WTC11 (cell line): ENCODE data around the gene SLC24A1. TPM values are rescaled to one million over a fixed set of nuclear protein-coding genes. Genes with fewer than 3 reads are reported as not detected.
A peak's percentile ranks its signal among the peaks of the same experiment; 100 is the strongest.

Source experiments
- ATAC-seq: fragments of 200-7000 bp; cut with Tn5 transposase; 2 replicates; pipeline ENCODE4 v1.10.0; 2021; ENCODE audit warnings: mild to moderate bottlenecking, moderate library complexity
- CTCF ChIA-PET: fragments of 300-600 bp; sonication (Branson Sonifier 250); formaldehyde crosslinking; loops from one replicate; lab custom pipeline; 2021; ENCODE audit warnings: antibody characterized with exemption; lab: Charles Lee
- POLR2A ChIA-PET: fragments of 350-600 bp; sonication (Branson Sonifier 250); formaldehyde crosslinking; loops from one replicate; lab custom pipeline; 2021; ENCODE audit warnings: antibody characterized with exemption; lab: Charles Lee
- DNase-seq: peaks from one replicate; pipeline ENCODE4 v3.0.0; 2021; ENCODE audit warnings: low spot score
- H3K27ac Mint-ChIP-seq: 2 replicates; pipeline ENCODE4 v1.8.0; 2021; ENCODE audit warnings: mixed read lengths
- H3K27me3 Mint-ChIP-seq: 2 replicates; pipeline ENCODE4 v1.8.0; 2021; ENCODE audit warnings: low read depth, mild to moderate bottlenecking, moderate library complexity, mixed read lengths
- H3K36me3 Mint-ChIP-seq: 2 replicates; pipeline ENCODE4 v1.8.0; 2021; ENCODE audit warnings: mixed read lengths
- H3K4me1 Mint-ChIP-seq: 2 replicates; pipeline ENCODE4 v1.8.0; 2022; ENCODE audit warnings: mixed read lengths
- H3K4me3 Mint-ChIP-seq: 2 replicates; pipeline ENCODE4 v1.8.0; 2021; ENCODE audit warnings: mild to moderate bottlenecking, moderate library complexity, mixed read lengths
- H3K9me3 Mint-ChIP-seq: 2 replicates; pipeline ENCODE4 v1.8.0; 2021; ENCODE audit warnings: mixed read lengths
- ATF6 ChIP-seq: sonication (generic); formaldehyde crosslinking; IDR thresholded peaks from 2 replicates; pipeline ENCODE4 v1.8.1; 2023; ENCODE audit warnings: mild to moderate bottlenecking, missing genetic modification reagents
- CDX4 ChIP-seq: fragments of 250-450 bp; sonication (Bioruptor Pico); IDR thresholded peaks from 2 replicates; pipeline ENCODE4 v1.9.0; 2021; ENCODE audit warnings: moderate library complexity, mild to moderate bottlenecking, inconsistent platforms, borderline replicate concordance
- CREM ChIP-seq: sonication (generic); formaldehyde crosslinking; IDR thresholded peaks from 2 replicates; pipeline ENCODE4 v1.8.1; 2022; ENCODE audit warnings: mild to moderate bottlenecking, missing genetic modification reagents, moderate library complexity
- CTCF ChIP-seq: fragments of 200-600 bp; IDR thresholded peaks from 2 replicates; pipeline ENCODE4 v1.8.0; 2022; ENCODE audit warnings: antibody characterized with exemption
- FOXJ3 ChIP-seq: sonication (generic); formaldehyde crosslinking; IDR thresholded peaks from 2 replicates; pipeline ENCODE4 v1.9.0; 2021; ENCODE audit warnings: missing genetic modification reagents, mild to moderate bottlenecking, borderline replicate concordance
- GRHL2 ChIP-seq: fragments of 250-450 bp; sonication (Bioruptor Pico); IDR thresholded peaks from 2 replicates; pipeline ENCODE4 v1.8.0; 2022; ENCODE audit warnings: mild to moderate bottlenecking, moderate library complexity; ENCODE audit not compliant: insufficient replicate concordance, severe bottlenecking
- HMGA2 ChIP-seq: fragments of 250-450 bp; sonication (Bioruptor Pico); IDR thresholded peaks from 2 replicates; pipeline ENCODE4 v1.4.0; 2021; ENCODE audit warnings: mild to moderate bottlenecking, moderate library complexity
- NR1H2 ChIP-seq: sonication (generic); formaldehyde crosslinking; IDR thresholded peaks from 2 replicates; pipeline ENCODE4 v1.9.0; 2021; ENCODE audit warnings: mild to moderate bottlenecking, moderate library complexity, missing genetic modification reagents
- NR2C2 ChIP-seq: sonication (generic); formaldehyde crosslinking; IDR thresholded peaks from 2 replicates; pipeline ENCODE4 v1.8.0; 2022; ENCODE audit warnings: mild to moderate bottlenecking, missing genetic modification reagents
- PRDM15 ChIP-seq: sonication (generic); formaldehyde crosslinking; IDR thresholded peaks from 2 replicates; pipeline ENCODE4 v1.8.0; 2022; ENCODE audit warnings: missing genetic modification reagents
- ZBTB43 ChIP-seq: sonication (generic); formaldehyde crosslinking; IDR thresholded peaks from 2 replicates; pipeline ENCODE4 v1.8.1; 2023; ENCODE audit warnings: mild to moderate bottlenecking, missing genetic modification reagents
- ZNF423 ChIP-seq: fragments of 250-450 bp; sonication (Bioruptor Pico); IDR thresholded peaks from 2 replicates; pipeline ENCODE4 v2.1.2; 2022; ENCODE audit warnings: mild to moderate bottlenecking, moderate library complexity
- ZNF671 ChIP-seq: fragments of 250-450 bp; sonication (Bioruptor Pico); IDR thresholded peaks from 2 replicates; pipeline ENCODE4 v1.8.0; 2021; ENCODE audit warnings: mild to moderate bottlenecking
- total RNA-seq: library from RNA; stranded (reverse); gene quantifications from 3 replicates; pipeline ENCODE4 v1.2.3, GENCODE V29; 2021

SLC24A1 gene
- total RNA-seq, 1 experiment from 2014 or later: 7.0 TPM

GRCh38 chr15:65650312-65651041 lies 28.7 kb downstream of the SLC24A1 start:
- ChIA-PET POLR2A (no interaction called here), CTCF (interaction anchor here (1.6 kb wide), 1 partner anchor 212 kb away, joined by 5 read pairs; no protein-coding TSS in a partner anchor)
- no peaks in the 10 kb centered on the region for H3K36me3 Mint-ChIP-seq
- no peak overlapping the region for H3K4me3 Mint-ChIP-seq
- DNase-seq (no peak), ATAC-seq (no peak)
- H3K9me3 Mint-ChIP-seq: no peaks in the 10 kb centered on the region; the same call in 1 of the 2 replicates
- H3K27ac Mint-ChIP-seq: 0 out of 2 replicates have a peak overlapping the region, but pooled peaks have one; percentile 8
- peaks cover 10% of the 10 kb centered on the region for H3K4me1 Mint-ChIP-seq
- TF ChIP-seq ATF6 (CRISPR knock-in tag) (no peak), NR2C2 (CRISPR knock-in tag) (no peak), HMGA2 (CRISPR knock-in tag) (no peak), FOXJ3 (CRISPR knock-in tag) (no peak), NR1H2 (CRISPR knock-in tag) (no peak), PRDM15 (CRISPR knock-in tag) (no peak), ZBTB43 (no peak), CREM (no peak), ZNF423 (no peak), ZNF671 (CRISPR knock-in tag) (no peak)
- no peaks in the 10 kb centered on the region; the same call in 1 of the 2 replicates for H3K27me3 Mint-ChIP-seq

GRCh38 chr15:65651042-65651322 lies 29.2 kb downstream of the SLC24A1 start:
- Mint-ChIP-seq H3K27me3 (no peaks in the 10 kb centered on the region; the same call in 1 of the 2 replicates), H3K36me3 (no peaks in the 10 kb centered on the region), H3K4me1 (peaks cover 10% of the 10 kb centered on the region), H3K27ac (no peak overlapping the region), H3K4me3 (no peak overlapping the region), H3K9me3 (no peaks in the 10 kb centered on the region; the same call in 1 of the 2 replicates)
- TF ChIP-seq CDX4 (CRISPR knock-in tag) (no peak), CTCF (no peak), ZBTB43 (no peak), GRHL2 (CRISPR knock-in tag) (no peak)
- no peak for ATAC-seq
- ChIA-PET CTCF (interaction anchor here (1.6 kb wide), 1 partner anchor 212 kb away, joined by 5 read pairs; no protein-coding TSS in a partner anchor), POLR2A (no interaction called here)
- no peak for DNase-seq
